ENCODE results near the gene HJV.

The HJV gene

DNA sequence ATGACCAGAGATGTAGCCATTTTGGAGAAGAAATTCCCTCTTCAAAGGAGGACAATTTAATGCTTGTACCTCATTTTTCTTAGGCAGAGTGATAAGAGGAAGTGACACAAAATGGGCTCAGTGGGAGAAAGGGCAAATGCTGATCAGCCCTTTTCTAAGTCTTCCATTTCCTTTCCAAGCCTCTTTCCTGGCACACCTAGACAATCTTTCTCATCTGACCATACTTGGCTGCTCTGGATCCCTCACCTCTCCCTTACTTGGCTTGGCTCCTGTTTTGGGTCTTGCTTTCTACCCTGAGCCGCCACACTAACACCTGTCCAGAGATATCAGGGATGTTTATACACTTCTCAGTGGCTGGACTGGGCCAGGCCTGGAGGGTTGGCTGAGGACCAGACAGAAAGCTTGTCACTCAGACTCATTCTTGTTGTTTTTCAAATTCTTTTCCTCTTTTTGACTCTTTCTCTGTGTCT lies 38.3 kb downstream of the HJV start:
- TF ChIP-seq FOXM1 (IDR thresholded peaks at IDR 0.05; ENCODE audit: borderline replicate concordance, low read depth) (no peak), TAF1 (IDR thresholded peaks at IDR 0.05; ENCODE audit: low read depth) (no peak), CEBPB (IDR thresholded peaks at IDR 0.05) (no peak), RAD21 (IDR thresholded peaks at IDR 0.05; ENCODE audit: low read depth) (no peak), CREB1 (IDR thresholded peaks at IDR 0.05; ENCODE audit: low read depth) (no peak), TEAD4 (IDR thresholded peaks at IDR 0.05) (no peak), TCF12 (IDR thresholded peaks at IDR 0.05; ENCODE audit: low read depth) (no peak)
- TF ChIP-seq, protein P1, sequence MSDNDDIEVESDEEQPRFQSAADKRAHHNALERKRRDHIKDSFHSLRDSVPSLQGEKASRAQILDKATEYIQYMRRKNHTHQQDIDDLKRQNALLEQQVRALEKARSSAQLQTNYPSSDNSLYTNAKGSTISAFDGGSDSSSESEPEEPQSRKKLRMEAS (IDR thresholded peaks at IDR 0.05), result no peak
- TF ChIP-seq, protein P2, sequence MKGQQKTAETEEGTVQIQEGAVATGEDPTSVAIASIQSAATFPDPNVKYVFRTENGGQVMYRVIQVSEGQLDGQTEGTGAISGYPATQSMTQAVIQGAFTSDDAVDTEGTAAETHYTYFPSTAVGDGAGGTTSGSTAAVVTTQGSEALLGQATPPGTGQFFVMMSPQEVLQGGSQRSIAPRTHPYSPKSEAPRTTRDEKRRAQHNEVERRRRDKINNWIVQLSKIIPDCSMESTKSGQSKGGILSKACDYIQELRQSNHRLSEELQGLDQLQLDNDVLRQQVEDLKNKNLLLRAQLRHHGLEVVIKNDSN (IDR thresholded peaks at IDR 0.05), result no peak
- TF ChIP-seq, protein P3, sequence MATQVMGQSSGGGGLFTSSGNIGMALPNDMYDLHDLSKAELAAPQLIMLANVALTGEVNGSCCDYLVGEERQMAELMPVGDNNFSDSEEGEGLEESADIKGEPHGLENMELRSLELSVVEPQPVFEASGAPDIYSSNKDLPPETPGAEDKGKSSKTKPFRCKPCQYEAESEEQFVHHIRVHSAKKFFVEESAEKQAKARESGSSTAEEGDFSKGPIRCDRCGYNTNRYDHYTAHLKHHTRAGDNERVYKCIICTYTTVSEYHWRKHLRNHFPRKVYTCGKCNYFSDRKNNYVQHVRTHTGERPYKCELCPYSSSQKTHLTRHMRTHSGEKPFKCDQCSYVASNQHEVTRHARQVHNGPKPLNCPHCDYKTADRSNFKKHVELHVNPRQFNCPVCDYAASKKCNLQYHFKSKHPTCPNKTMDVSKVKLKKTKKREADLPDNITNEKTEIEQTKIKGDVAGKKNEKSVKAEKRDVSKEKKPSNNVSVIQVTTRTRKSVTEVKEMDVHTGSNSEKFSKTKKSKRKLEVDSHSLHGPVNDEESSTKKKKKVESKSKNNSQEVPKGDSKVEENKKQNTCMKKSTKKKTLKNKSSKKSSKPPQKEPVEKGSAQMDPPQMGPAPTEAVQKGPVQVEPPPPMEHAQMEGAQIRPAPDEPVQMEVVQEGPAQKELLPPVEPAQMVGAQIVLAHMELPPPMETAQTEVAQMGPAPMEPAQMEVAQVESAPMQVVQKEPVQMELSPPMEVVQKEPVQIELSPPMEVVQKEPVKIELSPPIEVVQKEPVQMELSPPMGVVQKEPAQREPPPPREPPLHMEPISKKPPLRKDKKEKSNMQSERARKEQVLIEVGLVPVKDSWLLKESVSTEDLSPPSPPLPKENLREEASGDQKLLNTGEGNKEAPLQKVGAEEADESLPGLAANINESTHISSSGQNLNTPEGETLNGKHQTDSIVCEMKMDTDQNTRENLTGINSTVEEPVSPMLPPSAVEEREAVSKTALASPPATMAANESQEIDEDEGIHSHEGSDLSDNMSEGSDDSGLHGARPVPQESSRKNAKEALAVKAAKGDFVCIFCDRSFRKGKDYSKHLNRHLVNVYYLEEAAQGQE (IDR thresholded peaks at IDR 0.05; ENCODE audit: low read depth), result no peak

DNA sequence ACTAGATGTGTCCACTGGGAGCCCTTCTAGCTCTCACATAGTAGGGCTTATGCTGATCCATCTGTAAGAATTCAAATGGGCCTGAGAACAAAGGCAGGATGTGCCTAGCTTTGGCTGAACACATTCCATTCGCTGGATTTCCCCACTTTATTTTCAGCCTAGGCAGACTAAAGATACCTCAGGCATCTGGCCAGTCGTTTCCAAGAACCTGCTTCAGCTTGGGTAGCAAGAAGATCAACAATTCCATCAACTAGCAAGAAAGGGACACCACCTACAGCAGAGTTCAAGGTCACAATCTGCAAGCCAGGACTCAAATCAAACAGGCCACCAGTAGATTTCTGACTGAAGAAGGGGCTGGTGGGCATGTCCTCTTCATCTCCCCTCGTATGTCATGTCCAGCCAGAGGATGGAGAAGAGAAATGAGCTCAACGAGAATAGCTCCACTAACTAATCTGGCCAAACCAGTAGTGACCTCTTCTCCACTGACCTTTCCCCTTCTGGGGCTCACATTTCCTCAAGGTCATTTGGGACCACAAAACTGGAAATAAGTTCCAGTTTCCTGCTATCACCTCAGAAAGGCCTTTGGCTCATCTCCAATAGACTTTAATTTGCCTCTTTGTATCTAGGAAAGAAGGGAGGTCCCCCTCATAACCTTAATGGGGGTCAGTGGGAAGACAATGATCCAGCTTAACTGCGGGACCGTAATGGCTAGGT lies 39.4 kb downstream of the HJV start:
- TF ChIP-seq, protein P1 (IDR thresholded peaks at IDR 0.05), result no peak
- TF ChIP-seq TCF12 (IDR thresholded peaks at IDR 0.05; ENCODE audit: low read depth) (no peak), CREB1 (IDR thresholded peaks at IDR 0.05; ENCODE audit: low read depth) (no peak), RAD21 (IDR thresholded peaks at IDR 0.05; ENCODE audit: low read depth) (no peak), TEAD4 (IDR thresholded peaks at IDR 0.05) (no peak)
- TF ChIP-seq, protein P2 (IDR thresholded peaks at IDR 0.05), result no peak
- TF ChIP-seq, protein P3 (IDR thresholded peaks at IDR 0.05; ENCODE audit: low read depth), result no peak

DNA sequence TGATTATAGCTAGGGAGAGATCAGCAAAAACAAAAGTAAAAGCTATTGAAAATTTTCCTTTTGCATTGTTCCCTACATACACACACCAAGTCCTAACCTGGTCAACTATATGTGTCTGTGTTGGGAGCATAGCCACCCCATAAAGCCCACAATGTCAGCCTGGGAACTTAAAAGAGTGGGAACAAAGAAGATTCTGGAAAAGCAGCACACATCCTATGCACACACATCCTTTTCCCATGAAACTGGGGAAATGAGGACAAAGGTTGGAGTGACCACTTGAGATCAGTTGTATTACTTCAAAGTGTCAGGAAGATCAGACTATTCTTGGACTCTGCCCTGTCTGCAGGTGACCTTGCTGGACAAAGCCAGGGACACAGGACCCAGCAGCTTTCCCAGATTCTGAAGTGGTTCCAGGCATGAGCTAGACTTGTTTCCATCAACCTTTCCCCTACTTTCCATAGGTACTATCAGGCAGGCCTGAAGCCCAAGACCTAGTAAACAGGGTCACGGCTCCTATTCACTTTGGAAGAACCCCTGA lies 41.0 kb downstream of the HJV start:
- TF ChIP-seq TAF1 (IDR thresholded peaks at IDR 0.05; ENCODE audit: low read depth) (no peak), CREB1 (IDR thresholded peaks at IDR 0.05; ENCODE audit: low read depth) (no peak), TEAD4 (IDR thresholded peaks at IDR 0.05) (no peak), CEBPB (IDR thresholded peaks at IDR 0.05) (no peak), YY1 (IDR thresholded peaks at IDR 0.05; ENCODE audit: low read depth) (no peak), FOXM1 (IDR thresholded peaks at IDR 0.05; ENCODE audit: borderline replicate concordance, low read depth) (no peak), TCF12 (IDR thresholded peaks at IDR 0.05; ENCODE audit: low read depth) (no peak), EGR1 (IDR thresholded peaks at IDR 0.05) (no peak), RAD21 (IDR thresholded peaks at IDR 0.05; ENCODE audit: low read depth) (no peak), NFIC (IDR thresholded peaks at IDR 0.05) (no peak), EP300 (IDR thresholded peaks at IDR 0.05; ENCODE audit: borderline replicate concordance) (no peak), ZBTB7A (IDR thresholded peaks at IDR 0.05; ENCODE audit: low read depth) (no peak)
- TF ChIP-seq, protein P3 (IDR thresholded peaks at IDR 0.05; ENCODE audit: low read depth), result no peak
- TF ChIP-seq, protein P2 (IDR thresholded peaks at IDR 0.05), result no peak
- TF ChIP-seq, protein P1 (IDR thresholded peaks at IDR 0.05), result no peak

Measured in Ishikawa (cell line).